ENCODE measurements around the gene KRTAP12-1. TPM values are rescaled to one million over a fixed set of nuclear protein-coding genes. Genes with fewer than 3 reads are reported as not detected.

KRTAP12-1 gene
- total and polyA plus RNA-seq, 2 of the 8 experiments (the other 6 are each of a cell fraction or from before 2014, with no cell fraction given) = 0.50 to 0.73 TPM

DNA sequence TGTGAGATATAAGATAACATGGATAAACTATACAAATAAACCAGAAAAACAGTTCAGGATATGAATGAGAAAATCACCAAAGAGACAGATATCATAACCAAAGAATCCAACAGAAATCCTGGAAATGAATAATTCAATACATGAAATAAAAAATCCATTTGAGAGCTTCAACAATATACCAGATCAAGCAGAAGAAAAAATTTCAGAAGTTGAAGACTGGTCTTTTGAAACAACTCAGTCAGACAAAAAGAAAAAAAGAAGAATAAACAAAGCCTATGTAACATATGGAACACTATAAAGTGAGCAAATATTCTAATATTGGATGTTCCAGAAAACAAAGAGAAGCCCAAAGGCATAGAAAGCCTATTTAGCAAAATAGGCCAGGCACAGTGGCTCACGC lies 10.1 kb downstream of the KRTAP12-1 start (continued):
- TF ChIP-seq, protein P1, sequence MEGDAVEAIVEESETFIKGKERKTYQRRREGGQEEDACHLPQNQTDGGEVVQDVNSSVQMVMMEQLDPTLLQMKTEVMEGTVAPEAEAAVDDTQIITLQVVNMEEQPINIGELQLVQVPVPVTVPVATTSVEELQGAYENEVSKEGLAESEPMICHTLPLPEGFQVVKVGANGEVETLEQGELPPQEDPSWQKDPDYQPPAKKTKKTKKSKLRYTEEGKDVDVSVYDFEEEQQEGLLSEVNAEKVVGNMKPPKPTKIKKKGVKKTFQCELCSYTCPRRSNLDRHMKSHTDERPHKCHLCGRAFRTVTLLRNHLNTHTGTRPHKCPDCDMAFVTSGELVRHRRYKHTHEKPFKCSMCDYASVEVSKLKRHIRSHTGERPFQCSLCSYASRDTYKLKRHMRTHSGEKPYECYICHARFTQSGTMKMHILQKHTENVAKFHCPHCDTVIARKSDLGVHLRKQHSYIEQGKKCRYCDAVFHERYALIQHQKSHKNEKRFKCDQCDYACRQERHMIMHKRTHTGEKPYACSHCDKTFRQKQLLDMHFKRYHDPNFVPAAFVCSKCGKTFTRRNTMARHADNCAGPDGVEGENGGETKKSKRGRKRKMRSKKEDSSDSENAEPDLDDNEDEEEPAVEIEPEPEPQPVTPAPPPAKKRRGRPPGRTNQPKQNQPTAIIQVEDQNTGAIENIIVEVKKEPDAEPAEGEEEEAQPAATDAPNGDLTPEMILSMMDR (IDR thresholded peaks at IDR 0.05; ENCODE audit: control extremely low read depth in 1 of 3, insufficient read depth in 1 of 3, low read depth in 1 of 3, low read length in 3 of 3) = no peak
- TF ChIP-seq, protein P2, sequence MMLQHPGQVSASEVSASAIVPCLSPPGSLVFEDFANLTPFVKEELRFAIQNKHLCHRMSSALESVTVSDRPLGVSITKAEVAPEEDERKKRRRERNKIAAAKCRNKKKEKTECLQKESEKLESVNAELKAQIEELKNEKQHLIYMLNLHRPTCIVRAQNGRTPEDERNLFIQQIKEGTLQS (IDR thresholded peaks at IDR 0.05; ENCODE audit: insufficient read depth, low read depth, low read length) = no peak
- no peak for TF ChIP-seq GTF2F1 (IDR thresholded peaks at IDR 0.05; ENCODE audit: borderline replicate concordance, low read depth, low read length)

Data from H1 (cell line).